Measurements from ENCODE around the gene GNB1L. TPM values are rescaled to one million over a fixed set of nuclear protein-coding genes. Genes with fewer than 3 reads are reported as not detected.
A peak's percentile ranks its signal among the peaks of the same experiment; 100 is the strongest.

GNB1L gene
- total RNA-seq, 1 donor: 4.0 TPM

DNA sequence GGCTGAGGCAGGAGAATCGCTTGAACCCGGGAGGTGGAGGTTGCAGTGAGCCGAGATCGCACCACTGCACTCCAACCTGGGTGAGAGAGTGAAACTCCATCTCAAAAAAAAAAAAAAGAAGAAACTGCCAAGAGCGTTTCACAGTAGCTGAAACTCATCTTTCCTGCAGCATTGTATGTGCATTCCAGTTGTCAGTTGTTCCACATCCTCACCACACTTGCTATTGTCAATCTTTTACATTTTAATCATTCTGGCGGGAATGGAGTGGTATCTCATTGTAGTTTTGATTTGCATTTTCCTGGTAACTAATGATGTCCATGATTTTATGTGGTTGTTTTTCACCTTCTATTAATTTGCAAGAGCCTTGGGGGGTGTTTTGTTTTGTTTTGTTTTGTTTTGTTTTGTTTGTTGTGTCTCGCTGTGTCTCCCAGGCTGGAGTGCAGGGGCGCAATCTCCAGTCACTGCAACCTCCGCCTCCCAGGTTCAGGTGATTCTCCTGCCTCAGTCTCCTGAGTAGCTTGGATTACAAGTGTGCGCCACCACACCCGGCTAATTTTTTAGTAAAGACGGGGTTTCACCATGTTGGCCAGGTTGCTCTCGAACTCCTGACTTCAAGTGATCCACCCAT, 8.1 kb upstream of the GNB1L start:
- no peak overlapping the region for H3K4me2 ChIP-seq (ENCODE audit: insufficient read depth, low read length)
- no peak overlapping the region for H3K27ac ChIP-seq (ENCODE audit: low read depth, low read length)
- no peak overlapping the region for H3K4me3 ChIP-seq (ENCODE audit: insufficient read depth, low read length)

DNA sequence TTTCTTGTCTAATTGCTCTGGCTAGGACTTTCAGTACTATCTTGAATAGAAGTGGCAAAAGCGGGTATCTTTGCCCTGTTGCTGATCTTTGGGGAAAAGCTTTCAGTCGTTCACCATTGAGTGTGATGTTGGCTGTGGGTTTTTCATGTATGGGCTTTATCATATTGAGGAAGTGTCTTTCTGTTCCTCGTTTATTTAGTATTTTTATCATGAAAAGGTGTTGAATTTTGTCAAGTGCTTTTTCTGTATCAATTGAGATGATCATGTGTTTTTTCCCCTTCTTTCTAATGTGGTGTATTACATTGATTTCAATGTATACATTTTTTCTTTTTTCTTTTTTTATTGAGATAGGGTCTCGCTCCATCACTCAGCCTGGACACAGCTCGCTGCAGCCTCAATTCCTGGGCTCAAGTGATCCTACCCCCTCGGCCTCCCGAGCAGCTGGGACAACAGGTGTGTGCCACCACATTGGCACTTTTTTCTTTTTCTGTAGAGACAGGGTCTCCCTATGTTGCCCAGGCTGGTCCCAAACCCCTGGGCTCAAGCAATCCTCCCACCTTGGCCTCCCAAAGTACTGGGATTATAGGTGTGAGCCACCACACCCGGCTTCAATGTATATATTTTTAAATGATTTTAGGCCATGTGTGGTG, 5.3 kb upstream of the GNB1L start:
- no peak for TF ChIP-seq CTCF (IDR thresholded peaks at IDR 0.05; ENCODE audit: extremely low read depth, low read depth, low read length)
- Histone ChIP-seq H2AFZ (ENCODE audit: low read length) (no peak overlapping the region), H3K4me3 (ENCODE audit: insufficient read depth, low read length) (no peak overlapping the region), H4K20me1 (ENCODE audit: insufficient read depth, low read length) (no peaks in the 10 kb centered on the region), H3K36me3 (ENCODE audit: insufficient read depth, low read length) (no peaks in the 10 kb centered on the region), H3K4me2 (ENCODE audit: insufficient read depth, low read length) (no peak overlapping the region), H3K27me3 (ENCODE audit: insufficient read depth, low read length) (no peaks in the 10 kb centered on the region), H3K27ac (ENCODE audit: low read depth, low read length) (no peak overlapping the region), H3K4me1 (ENCODE audit: insufficient read depth, low read length) (peaks cover 13% of the 10 kb centered on the region), H3K9me3 (ENCODE audit: low read depth, low read length) (no peaks in the 10 kb centered on the region), H3K79me2 (ENCODE audit: insufficient read depth, low read length) (peaks cover 16% of the 10 kb centered on the region)
- no peak for DNase-seq (ENCODE audit: insufficient read length, low spot score, missing footprints)

More for the DNA sequence above, 8.1 kb upstream of the GNB1L start:
- no peaks in the 10 kb centered on the region for H3K4me1 ChIP-seq (ENCODE audit: insufficient read depth, low read length)
- TF ChIP-seq CTCF (IDR thresholded peaks at IDR 0.05; ENCODE audit: extremely low read depth, low read depth, low read length): no peak
- H4K20me1 ChIP-seq (ENCODE audit: insufficient read depth, low read length): no peaks in the 10 kb centered on the region
- H2AFZ ChIP-seq (ENCODE audit: low read length): no peak overlapping the region
- H3K27me3 ChIP-seq (ENCODE audit: insufficient read depth, low read length): no peaks in the 10 kb centered on the region
- H3K9me3 ChIP-seq (ENCODE audit: low read depth, low read length): no peaks in the 10 kb centered on the region
- H3K79me2 ChIP-seq (ENCODE audit: insufficient read depth, low read length): no peaks in the 10 kb centered on the region
- H3K36me3 ChIP-seq (ENCODE audit: insufficient read depth, low read length): no peaks in the 10 kb centered on the region
- DNase-seq (ENCODE audit: insufficient read length, low spot score, missing footprints): peak; percentile 27

GRCh38 chr22:19857382-19857781, 2.7 kb upstream of the GNB1L start:
- H3K4me2 ChIP-seq (ENCODE audit: insufficient read depth, low read length): no peak overlapping the region
- peaks cover under 1% of the 10 kb centered on the region for H3K36me3 ChIP-seq (ENCODE audit: insufficient read depth, low read length)
- H3K27ac ChIP-seq (ENCODE audit: low read depth, low read length): no peak overlapping the region
- peaks cover 39% of the 10 kb centered on the region for H3K79me2 ChIP-seq (ENCODE audit: insufficient read depth, low read length)
- TF ChIP-seq CTCF (IDR thresholded peaks at IDR 0.05; ENCODE audit: extremely low read depth, low read depth, low read length): no peak
- H3K9me3 ChIP-seq (ENCODE audit: low read depth, low read length): no peaks in the 10 kb centered on the region
- H3K27me3 ChIP-seq (ENCODE audit: insufficient read depth, low read length): no peaks in the 10 kb centered on the region
- H2AFZ ChIP-seq (ENCODE audit: low read length): no peak overlapping the region
- H4K20me1 ChIP-seq (ENCODE audit: insufficient read depth, low read length): peaks cover 17% of the 10 kb centered on the region
- peaks cover 27% of the 10 kb centered on the region for H3K4me1 ChIP-seq (ENCODE audit: insufficient read depth, low read length)
- DNase-seq (ENCODE audit: insufficient read length, low spot score, missing footprints): no peak
- no peak overlapping the region for H3K4me3 ChIP-seq (ENCODE audit: insufficient read depth, low read length)
